GM23338 (cell line): Measurements from ENCODE around the gene SUB1. TPM values are rescaled to one million over a fixed set of nuclear protein-coding genes. Genes with fewer than 3 reads are reported as not detected.

Experiments
- ATAC-seq: fragments of 200-7000 bp; cut with Tn5 transposase; 3 replicates; pipeline ENCODE4 v1.9.1; 2020
- DNase-seq: peaks from one replicate; pipeline ENCODE4 v3.0.0-alpha.2; 2015; ENCODE audit warnings: low spot score
- H2AFZ ChIP-seq: fragments of 200-600 bp; sonication (generic); 2 replicates; pipeline ENCODE4 v1.8.0; 2016; ENCODE audit warnings: antibody characterized with exemption, mild to moderate bottlenecking, moderate library complexity
- H3F3A ChIP-seq: fragments of 200-600 bp; sonication (generic); replicated peaks from 2 replicates; pipeline ENCODE4 v1.8.0; 2017; ENCODE audit warnings: antibody characterized with exemption, mixed run types, low read depth
- H3K27ac ChIP-seq: fragments of 200-600 bp; sonication (generic); 2 replicates; pipeline ENCODE4 v1.6.1; 2016; ENCODE audit warnings: low read depth
- H3K27me3 ChIP-seq: fragments of 200-600 bp; sonication (generic); 2 replicates; pipeline ENCODE4 v1.8.0; 2016; ENCODE audit warnings: mild to moderate bottlenecking, mixed run types, moderate library complexity; ENCODE audit not compliant: insufficient read depth
- H3K36me3 ChIP-seq: fragments of 200-600 bp; sonication (generic); 2 replicates; pipeline ENCODE4 v1.8.0; 2016; ENCODE audit warnings: mild to moderate bottlenecking; ENCODE audit not compliant: insufficient read depth
- H3K4me1 ChIP-seq: fragments of 200-600 bp; sonication (generic); 2 replicates; pipeline ENCODE4 v1.8.0; 2016; ENCODE audit warnings: mild to moderate bottlenecking, moderate library complexity; ENCODE audit not compliant: insufficient read depth
- H3K4me2 ChIP-seq: fragments of 200-600 bp; sonication (generic); 2 replicates; pipeline ENCODE4 v1.7.1; 2017; ENCODE audit warnings: mixed run types
- H3K4me3 ChIP-seq: fragments of 200-600 bp; sonication (generic); 2 replicates; pipeline ENCODE4 v1.6.1; 2016; ENCODE audit warnings: mixed run types
- H3K79me2 ChIP-seq: fragments of 200-600 bp; sonication (generic); replicated peaks from 2 replicates; pipeline ENCODE4 v1.8.0; 2017; ENCODE audit warnings: mild to moderate bottlenecking; ENCODE audit not compliant: insufficient read depth
- H3K9me2 ChIP-seq: fragments of 200-600 bp; sonication (generic); 2 replicates; pipeline ENCODE4 v1.8.0; 2017; ENCODE audit not compliant: insufficient read depth
- H4K20me1 ChIP-seq: fragments of 200-600 bp; sonication (generic); replicated peaks from 2 replicates; pipeline ENCODE4 v1.8.0; 2017; ENCODE audit warnings: mild to moderate bottlenecking; ENCODE audit not compliant: insufficient read depth
- H3K27ac Mint-ChIP-seq: 2 replicates; pipeline ENCODE4 v1.8.0; 2020; ENCODE audit warnings: inconsistent platforms, mild to moderate bottlenecking, moderate library complexity, mixed read lengths
- H3K27me3 Mint-ChIP-seq: 3 replicates; pipeline ENCODE4 v1.8.0; 2022; ENCODE audit warnings: low read depth, mild to moderate bottlenecking, moderate library complexity, mixed read lengths, inconsistent platforms; ENCODE audit not compliant: insufficient read depth, poor library complexity
- H3K36me3 Mint-ChIP-seq: 3 replicates; pipeline ENCODE4 v1.8.0; 2021; ENCODE audit warnings: low read depth, mild to moderate bottlenecking, inconsistent platforms, moderate library complexity, mixed read lengths
- H3K4me1 Mint-ChIP-seq: 3 replicates; pipeline ENCODE4 v1.8.0; 2020; ENCODE audit warnings: mild to moderate bottlenecking, inconsistent platforms, mixed read lengths
- H3K4me3 Mint-ChIP-seq: 3 replicates; pipeline ENCODE4 v1.8.0; 2021; ENCODE audit warnings: moderate library complexity, mild to moderate bottlenecking, inconsistent platforms, mixed read lengths
- H3K9me3 Mint-ChIP-seq: 3 replicates; pipeline ENCODE4 v1.8.0; 2020; ENCODE audit warnings: moderate library complexity, mild to moderate bottlenecking, inconsistent platforms, mixed read lengths
- CREB1 ChIP-seq: fragments of 250-450 bp; sonication (Bioruptor Pico); IDR thresholded peaks from 2 replicates; pipeline ENCODE4 v1.5.0; 2020; ENCODE audit warnings: low read depth, mild to moderate bottlenecking, moderate library complexity
- CTCF ChIP-seq, 2 experiments: fragments of 200-600 bp in 1 of 2; sonication (generic) in 1 of 2; conservative IDR thresholded peaks; 2 replicates each; pipeline versions ENCODE4 v1.5.1 to v1.6.1; 2016 to 2017; ENCODE audit warnings: antibody characterized with exemption in 2 of 2, low read depth in 2 of 2, mild to moderate bottlenecking in 2 of 2, moderate library complexity in 1 of 2
- ETS1 ChIP-seq: IDR thresholded peaks from 2 replicates; pipeline ENCODE4 v1.6.1; 2016; ENCODE audit warnings: antibody characterized with exemption
- EZH2 ChIP-seq: fragments of 200-600 bp; sonication (generic); IDR thresholded peaks from one replicate; pipeline ENCODE4 v1.8.0; 2017; ENCODE audit warnings: antibody characterized with exemption, mild to moderate bottlenecking, low read depth; ENCODE audit not compliant: unreplicated experiment
- EZH2phosphoT487 ChIP-seq: fragments of 200-600 bp; sonication (generic); IDR thresholded peaks from one replicate; pipeline ENCODE4 v1.8.1; 2018; ENCODE audit warnings: antibody characterized with exemption; ENCODE audit not compliant: unreplicated experiment
- JUNB ChIP-seq: IDR thresholded peaks from one replicate; pipeline ENCODE4 v1.6.1; 2016; ENCODE audit warnings: antibody characterized with exemption; ENCODE audit not compliant: unreplicated experiment
- NANOG ChIP-seq: IDR thresholded peaks from 2 replicates; pipeline ENCODE4 v1.6.1; 2016; ENCODE audit warnings: antibody characterized with exemption, borderline replicate concordance
- POLR2AphosphoS5 ChIP-seq: IDR thresholded peaks from 2 replicates; pipeline ENCODE4 v1.6.1; 2016; ENCODE audit warnings: antibody characterized with exemption, low read depth
- REST ChIP-seq: IDR thresholded peaks from one replicate; pipeline ENCODE4 v1.6.1; 2018; ENCODE audit warnings: antibody characterized with exemption; ENCODE audit not compliant: unreplicated experiment
- STAT1 ChIP-seq: IDR thresholded peaks from one replicate; pipeline ENCODE4 v1.6.1; 2016; ENCODE audit warnings: antibody characterized with exemption; ENCODE audit not compliant: unreplicated experiment
- ZNF114 ChIP-seq: fragments of 250-450 bp; sonication (Bioruptor Pico); IDR thresholded peaks from 2 replicates; pipeline ENCODE4 v1.5.0; 2020; ENCODE audit warnings: mild to moderate bottlenecking, moderate library complexity
- ZNF331 ChIP-seq: fragments of 250-450 bp; sonication (Bioruptor Pico); IDR thresholded peaks from 2 replicates; pipeline ENCODE4 v1.5.0; 2020; ENCODE audit warnings: low read depth, mild to moderate bottlenecking, moderate library complexity
- ZNF462 ChIP-seq: fragments of 250-450 bp; sonication (Bioruptor Pico); IDR thresholded peaks from 2 replicates; pipeline ENCODE4 v1.5.0; 2020; ENCODE audit warnings: mild to moderate bottlenecking, moderate library complexity
- polyA plus RNA-seq: library from polyadenylated mRNA; unstranded; fragments of >200 nt; fragmentation: Nextera tagmentation; extraction: Ambion mirVana; gene quantifications from 2 replicates; pipeline ENCODE4 v1.2.1, GENCODE V29; 2016
- total RNA-seq: library from RNA; depleted of rRNA; stranded (reverse); fragments of >200 nt; shearing (Covaris generic); gene quantifications from 2 replicates; pipeline ENCODE4 v1.2.3, GENCODE V29; 2014

Gene SUB1
- total and polyA plus RNA-seq, 2 experiments from 2014 or later: 365 to 1,041 TPM

GRCh38 chr5:32551865-32552264 is 33.5 kb upstream of the SUB1 start:
- no peaks in the 10 kb centered on the region for H3F3A ChIP-seq
- TF ChIP-seq STAT1 (no peak), POLR2AphosphoS5 (no peak), NANOG (no peak), EZH2 (no peak), JUNB (no peak), ZNF114 (CRISPR knock-in tag) (no peak), REST (no peak), CREB1 (no peak), ETS1 (no peak), ZNF331 (CRISPR knock-in tag) (no peak), CTCF (conservative IDR thresholded peaks at IDR 0.05; ENCODE audit: low read depth in 2 of 2) (no peak), EZH2phosphoT487 (no peak), ZNF462 (no peak)
- Mint-ChIP-seq H3K36me3 (no peaks in the 10 kb centered on the region), H3K4me1 (no peaks in the 10 kb centered on the region), H3K4me3 (no peak overlapping the region), H3K27ac (no peak overlapping the region), H3K27me3 (peaks cover 2% of the 10 kb centered on the region), H3K9me3 (peaks cover 7% of the 10 kb centered on the region)
- H3K36me3 ChIP-seq: no peaks in the 10 kb centered on the region
- H3K27ac ChIP-seq: no peak overlapping the region
- no peak overlapping the region for H3K4me2 ChIP-seq
- no peaks in the 10 kb centered on the region for H3K4me1 ChIP-seq
- no peaks in the 10 kb centered on the region for H3K9me2 ChIP-seq
- H3K79me2 ChIP-seq: no peaks in the 10 kb centered on the region
- H4K20me1 ChIP-seq: no peaks in the 10 kb centered on the region
- H3K27me3 ChIP-seq: no peaks in the 10 kb centered on the region
- no peak overlapping the region for H2AFZ ChIP-seq
- DNase-seq (no peak), ATAC-seq (no peak)
- H3K4me3 ChIP-seq: no peak overlapping the region
